NT2/D1 (cell line): ENCODE data around the gene ADGRA1.
"Not testable (repeated sequence)": the region's sequence is repeated elsewhere in the genome, so short reads cannot be mapped to it uniquely, and the experiment has no call there.

ENCODE experiments used
- DNase-seq: peaks from one replicate; pipeline ENCODE4 v3.0.0-alpha.2; 2011; ENCODE audit warnings: low read depth, low spot score
- H3K27me3 ChIP-seq: 2 replicates; pipeline ENCODE4 v1.6.0; 2011; ENCODE audit warnings: mild to moderate bottlenecking; ENCODE audit not compliant: insufficient read length, insufficient read depth
- H3K36me3 ChIP-seq: 2 replicates; pipeline ENCODE4 v1.6.1; 2011; ENCODE audit warnings: mild to moderate bottlenecking, low read length, mixed read lengths; ENCODE audit not compliant: insufficient read depth, insufficient read length
- H3K4me1 ChIP-seq: 2 replicates; pipeline ENCODE4 v1.5.1; 2011; ENCODE audit not compliant: insufficient read depth, insufficient read length
- H3K4me3 ChIP-seq: 2 replicates; pipeline ENCODE4 v1.5.1; 2011; ENCODE audit warnings: low read depth; ENCODE audit not compliant: insufficient read length
- H3K9ac ChIP-seq: 2 replicates; pipeline ENCODE4 v1.6.0; 2011; ENCODE audit warnings: low read depth; ENCODE audit not compliant: insufficient read length
- H3K9me3 ChIP-seq: 2 replicates; pipeline ENCODE4 v1.5.1; 2011; ENCODE audit warnings: mild to moderate bottlenecking, low read length; ENCODE audit not compliant: insufficient read depth
- SUZ12 ChIP-seq: IDR thresholded peaks from 2 replicates; pipeline ENCODE4 v1.6.1; 2011; ENCODE audit not compliant: insufficient read length, insufficient read depth; ENCODE audit errors: extremely low read depth
- YY1 ChIP-seq: IDR thresholded peaks from 2 replicates; pipeline ENCODE4 v1.6.1; 2011; ENCODE audit not compliant: insufficient read length, insufficient read depth
- ZNF274 ChIP-seq: IDR thresholded peaks from 2 replicates; pipeline ENCODE4 v1.6.1; 2011; ENCODE audit warnings: mild to moderate bottlenecking, low read depth, low read length

Gene ADGRA1

GRCh38 chr10:133170092-133170491 lies 82.4 kb downstream of the ADGRA1 start:
- H3K36me3 ChIP-seq = no peaks in the 10 kb centered on the region
- H3K4me3 ChIP-seq = no peak overlapping the region
- no peaks in the 10 kb centered on the region; the same call in 1 of the 2 replicates for H3K9me3 ChIP-seq
- DNase-seq = no peak
- no peak for TF ChIP-seq ZNF274
- TF ChIP-seq YY1 = no peak
- no peak for TF ChIP-seq SUZ12
- H3K27me3 ChIP-seq = no peaks in the 10 kb centered on the region
- H3K4me1 ChIP-seq = peaks cover 2% of the 10 kb centered on the region
- no peak overlapping the region for H3K9ac ChIP-seq

DNA sequence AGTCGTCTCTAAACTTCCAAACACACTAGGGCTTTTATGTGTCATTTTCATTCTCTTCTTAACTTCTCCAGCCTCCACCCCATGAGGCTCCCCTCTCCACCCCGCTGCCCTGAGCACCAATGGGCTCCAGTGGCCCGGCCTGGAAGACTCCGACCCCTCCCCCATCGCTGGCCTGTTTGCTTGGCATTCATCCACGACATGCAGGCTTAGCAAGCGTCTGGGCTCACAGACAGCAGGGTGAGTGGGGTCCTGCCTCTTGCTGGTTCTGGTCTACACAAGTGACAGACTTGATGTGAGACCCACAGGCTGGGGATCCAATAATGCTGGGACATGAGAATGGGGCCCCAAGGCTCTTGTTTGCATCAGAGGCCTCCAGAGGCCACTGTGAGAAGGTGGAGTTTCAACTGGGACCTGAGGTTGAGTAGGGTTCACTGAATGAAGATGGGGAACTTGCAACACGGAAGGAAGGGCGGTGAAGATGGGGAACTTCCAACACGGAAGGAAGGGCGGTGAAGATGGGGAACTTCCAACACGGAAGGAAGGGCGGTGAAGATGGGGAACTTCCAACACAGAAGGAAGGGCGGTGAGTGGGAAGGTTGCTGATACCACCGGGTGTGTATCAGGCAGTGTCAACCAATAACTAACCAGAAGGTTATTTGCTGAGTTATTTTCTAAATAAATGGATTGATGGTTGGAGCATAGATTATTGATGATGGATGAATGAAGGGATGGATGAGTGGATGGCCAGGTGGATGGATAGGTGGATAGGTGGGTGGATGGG lies 86.3 kb downstream of the ADGRA1 start:
- Histone ChIP-seq H3K4me1 (no peaks in the 10 kb centered on the region), H3K36me3 (no peaks in the 10 kb centered on the region), H3K9me3 (peaks cover 10% of the 10 kb centered on the region; the same call in 1 of the 2 replicates), H3K9ac (no peak overlapping the region), H3K27me3 (no peaks in the 10 kb centered on the region), H3K4me3 (no peak overlapping the region)
- TF ChIP-seq ZNF274 (no peak), YY1 (no peak), SUZ12 (no peak)
- no peak for DNase-seq

DNA sequence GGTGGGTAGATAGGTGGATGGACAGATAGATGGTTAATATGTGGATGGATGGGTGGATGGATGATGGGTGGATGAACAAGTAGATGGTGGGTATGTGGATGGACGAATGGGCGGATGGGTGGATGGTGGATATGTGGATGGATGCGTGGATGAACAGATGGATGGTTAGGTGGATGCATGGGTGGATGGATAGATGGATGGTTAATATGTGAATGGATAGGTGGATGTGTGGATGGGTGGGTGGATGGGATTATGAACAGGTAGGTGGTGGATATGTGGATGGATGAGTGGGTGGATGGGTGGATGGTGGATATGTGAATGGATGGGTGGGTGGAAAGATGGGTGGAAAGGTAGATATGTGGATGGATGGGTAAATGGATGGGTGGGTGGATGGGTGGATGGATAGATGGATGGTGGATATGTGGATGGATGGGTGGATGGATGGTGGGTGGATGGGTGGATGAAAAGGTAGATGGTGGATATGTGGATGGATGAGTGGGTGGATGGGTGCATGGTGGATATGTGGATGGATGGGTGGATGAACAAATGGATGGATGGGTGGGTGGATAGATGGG lies 87.1 kb downstream of the ADGRA1 start:
- DNase-seq = no peak
- H3K4me1 ChIP-seq = no peaks in the 10 kb centered on the region
- TF ChIP-seq ZNF274 (no peak), YY1 (no peak), SUZ12 (no peak)
- no peak overlapping the region for H3K4me3 ChIP-seq
- no peaks in the 10 kb centered on the region for H3K27me3 ChIP-seq
- no peaks in the 10 kb centered on the region for H3K36me3 ChIP-seq
- H3K9ac ChIP-seq = no peak overlapping the region
- peaks cover 10% of the 10 kb centered on the region; the same call in 1 of the 2 replicates for H3K9me3 ChIP-seq

GRCh38 chr10:133175624-133176023 lies 87.9 kb downstream of the ADGRA1 start:
- not testable (repeated sequence) for H3K4me3 ChIP-seq, H3K27me3 ChIP-seq, H3K9ac ChIP-seq, DNase-seq, H3K36me3 ChIP-seq, H3K4me1 ChIP-seq
- peaks cover 10% of the 10 kb centered on the region; the same call in 1 of the 2 replicates for H3K9me3 ChIP-seq

DNA sequence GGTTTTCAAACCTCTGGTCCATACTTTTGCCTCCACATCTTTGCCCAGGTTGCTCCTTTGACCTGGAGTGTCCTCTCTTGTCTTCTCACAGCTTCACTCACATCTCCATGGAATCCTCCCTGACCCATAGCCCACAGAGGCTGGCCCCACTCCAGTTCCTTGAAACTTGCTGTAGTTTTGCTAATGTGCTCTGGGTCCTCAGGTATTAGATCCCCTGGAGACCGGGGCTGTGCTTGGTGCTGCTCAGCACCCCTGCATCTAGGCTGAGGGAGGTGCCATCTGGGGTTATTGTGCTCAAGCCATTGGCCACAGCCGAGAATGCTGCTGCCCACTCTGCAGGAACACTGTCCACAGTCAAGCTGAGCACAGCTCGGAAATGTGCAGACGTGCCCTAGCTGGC lies 88.8 kb downstream of the ADGRA1 start:
- peaks cover 10% of the 10 kb centered on the region; the same call in 1 of the 2 replicates for H3K9me3 ChIP-seq
- H3K9ac ChIP-seq = no peak overlapping the region
- no peak overlapping the region for H3K4me3 ChIP-seq

DNA sequence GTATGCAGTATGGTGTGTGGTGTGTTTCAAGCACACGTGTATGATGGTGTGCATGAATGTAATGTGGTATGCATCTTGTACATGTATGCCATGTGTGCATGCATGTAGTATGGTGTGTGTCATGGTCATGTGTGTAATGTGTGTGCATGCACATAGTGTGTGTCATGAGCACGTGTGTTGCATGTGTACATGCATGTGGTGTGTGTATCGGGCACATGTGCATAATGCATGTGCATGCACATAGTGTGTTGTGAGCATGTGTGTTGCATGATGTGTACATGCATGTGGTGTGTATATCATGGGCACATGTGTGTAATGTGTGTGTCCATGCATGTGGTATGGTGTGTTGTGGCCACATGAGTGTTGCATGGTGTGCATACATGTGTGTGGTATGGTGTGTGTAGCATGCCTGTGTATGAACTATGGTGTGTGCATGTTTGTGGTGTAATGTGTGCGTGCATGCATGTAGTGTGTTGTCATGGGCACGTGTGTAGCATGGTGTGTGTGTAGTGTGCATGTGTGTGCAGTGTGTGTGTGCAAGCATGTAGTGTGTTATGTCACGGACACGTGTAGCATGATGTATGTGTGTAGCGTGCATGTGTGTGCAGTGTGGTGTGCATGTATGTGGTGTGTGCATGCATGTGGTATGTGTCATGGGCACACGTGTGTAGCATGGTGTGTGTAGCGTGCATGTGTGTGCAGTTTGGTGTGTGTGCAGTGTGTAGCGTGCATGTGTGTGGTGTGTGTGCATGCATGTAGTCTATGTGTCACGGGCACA lies 89.8 kb downstream of the ADGRA1 start:
- H3K9me3 ChIP-seq = peaks cover 10% of the 10 kb centered on the region; the same call in 1 of the 2 replicates
- no peak overlapping the region for H3K9ac ChIP-seq
- TF ChIP-seq ZNF274 (no peak), YY1 (no peak)
- H3K27me3 ChIP-seq = no peaks in the 10 kb centered on the region
- no peak overlapping the region for H3K4me3 ChIP-seq
- H3K4me1 ChIP-seq = no peaks in the 10 kb centered on the region
- DNase-seq = no peak
- H3K36me3 ChIP-seq = no peaks in the 10 kb centered on the region

More for the DNA sequence above, 88.8 kb downstream of the ADGRA1 start:
- Histone ChIP-seq H3K27me3 (no peaks in the 10 kb centered on the region), H3K36me3 (no peaks in the 10 kb centered on the region), H3K4me1 (no peaks in the 10 kb centered on the region)
- DNase-seq = no peak
- TF ChIP-seq ZNF274 = no peak
- TF ChIP-seq SUZ12 = no peak
- no peak for TF ChIP-seq YY1

DNA sequence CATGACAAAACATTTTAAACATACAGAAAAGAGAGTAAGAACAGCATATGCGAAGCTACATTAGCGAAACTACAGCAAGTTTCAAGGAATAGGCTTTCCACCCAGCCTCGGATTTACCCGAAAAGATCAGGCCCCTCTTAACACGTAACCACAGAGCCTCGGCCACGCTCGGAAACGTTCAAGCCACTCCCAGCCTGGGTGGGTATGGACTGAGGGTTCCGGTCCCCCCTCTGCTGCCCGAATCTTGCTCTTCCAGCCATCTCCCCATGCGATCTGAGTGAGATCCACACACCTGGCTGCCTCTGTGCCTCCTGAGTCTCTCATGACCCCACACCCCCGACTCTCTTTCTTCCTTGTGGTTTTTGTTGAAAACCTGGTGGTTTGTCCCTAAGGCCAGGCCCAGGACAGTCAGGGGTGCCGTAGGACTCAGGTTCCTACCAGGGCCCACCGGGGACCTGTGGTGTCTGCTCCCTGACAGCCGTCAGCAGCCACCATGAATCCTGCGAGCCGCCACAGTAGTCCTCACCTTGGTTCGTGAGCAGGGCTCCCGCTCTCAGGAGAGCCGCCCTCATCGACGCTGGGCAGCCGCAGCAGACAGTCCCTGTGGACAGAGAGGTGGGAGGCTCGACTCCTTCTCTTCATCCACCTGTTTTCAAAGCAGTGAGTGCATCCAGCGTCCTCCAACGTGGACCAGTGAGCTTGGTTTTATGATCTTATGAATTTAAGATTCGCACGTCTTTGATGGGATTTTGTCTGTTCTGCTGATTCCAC lies 90.8 kb downstream of the ADGRA1 start:
- Histone ChIP-seq H3K4me1 (no peaks in the 10 kb centered on the region), H3K27me3 (no peaks in the 10 kb centered on the region), H3K36me3 (no peaks in the 10 kb centered on the region)

More for the DNA sequence above, 90.8 kb downstream of the ADGRA1 start:
- no peak overlapping the region for H3K9ac ChIP-seq
- no peak overlapping the region for H3K4me3 ChIP-seq
- TF ChIP-seq SUZ12 (no peak), ZNF274 (no peak), YY1 (no peak)
- peaks cover 10% of the 10 kb centered on the region; the same call in 1 of the 2 replicates for H3K9me3 ChIP-seq
- no peak for DNase-seq
